ENCODE results near the gene VPS37C.

- TF ChIP-seq CTCF (conservative IDR thresholded peaks at IDR 0.05) (no peak), EZH2 (IDR thresholded peaks at IDR 0.05; ENCODE audit: low read depth) (no peak)
Measured at GRCh38 chr11:61109671-61110070, 51.6 kb downstream of the VPS37C start.

Data from PC-9 (cell line).